Omental fat pad (tissue), 4 donors: Measurements from ENCODE around the gene CD7. TPM values are rescaled to one million over a fixed set of nuclear protein-coding genes. Genes with fewer than 3 reads are reported as not detected.
A peak's percentile ranks its signal among the peaks of the same experiment; 100 is the strongest.

Source experiments
- ATAC-seq: fragments of 150-250 bp; one replicate; pipeline ENCODE4 v1.9.1; 2016; ENCODE audit warnings: mild to moderate bottlenecking, moderate library complexity; ENCODE audit not compliant: low FRiP score
- DNase-seq: peaks from one replicate; pipeline ENCODE4 v3.0.0-alpha.2; 2019; ENCODE audit warnings: low spot score
- CTCF ChIP-seq, 3 donors: fragments of 450-650 bp; IDR thresholded peaks; one replicate each; pipeline ENCODE4 v1.5.1; 2016 to 2017; ENCODE audit warnings: antibody characterized with exemption in 3 of 3, mild to moderate bottlenecking in 3 of 3, moderate library complexity in 2 of 3
- total RNA-seq, 4 donors: library from RNA; depleted of rRNA; stranded (reverse); fragments of >200 nt; gene quantifications; one replicate each; pipeline ENCODE4 v1.1.0, GENCODE V29; 2016

The CD7 gene
- total RNA-seq, 4 donors from 2014 or later, result 1.6 to 8.4 (median 4.2) TPM

DNA sequence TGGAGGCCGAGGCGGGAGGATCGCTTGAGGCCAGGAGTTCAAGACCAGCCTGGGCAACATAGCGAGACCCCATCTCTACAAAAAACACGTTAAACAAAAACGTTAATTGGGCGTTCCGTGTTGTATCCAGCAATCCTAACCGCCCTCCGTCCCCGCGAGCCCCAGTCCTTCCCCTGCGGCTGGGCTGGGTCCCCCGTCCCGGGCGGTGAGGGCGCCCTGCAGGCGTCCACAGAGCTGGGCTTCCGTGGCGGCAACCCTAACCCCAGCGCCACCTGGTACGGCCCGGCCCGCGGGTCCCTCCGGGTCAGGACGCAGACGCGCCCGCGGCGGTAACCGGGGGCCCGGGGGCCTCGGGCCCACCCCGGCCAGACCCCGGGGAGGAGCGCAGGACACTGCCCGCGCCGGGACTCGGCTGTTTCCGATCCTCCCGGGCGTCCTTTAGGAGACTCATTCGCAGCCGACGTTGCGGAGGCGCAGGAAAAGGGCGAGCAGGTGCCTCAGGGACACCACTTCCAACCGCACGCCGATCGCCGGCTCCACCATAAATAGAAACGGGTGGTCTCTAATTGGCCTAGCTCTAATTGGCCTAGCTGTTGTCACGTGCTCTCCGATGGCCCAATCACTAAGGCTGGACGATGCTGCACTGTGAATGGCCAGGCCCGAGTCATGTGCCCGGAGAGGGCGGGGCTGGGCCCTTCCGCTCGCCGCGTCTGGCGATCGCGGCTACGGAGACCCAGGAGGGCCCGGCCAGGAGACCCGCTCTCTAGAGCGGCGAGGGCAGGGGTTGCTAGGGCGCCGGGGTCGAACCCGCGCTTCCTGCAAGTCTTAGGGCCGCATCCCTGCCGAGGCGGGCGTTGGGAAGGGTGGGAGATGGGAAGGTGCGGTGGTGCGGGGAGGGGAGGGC lies 24.9 kb downstream of the CD7 start:
- no peak for TF ChIP-seq CTCF (IDR thresholded peaks at IDR 0.05)
- DNase-seq (peak; percentile 85), ATAC-seq (peak; percentile 93)

DNA sequence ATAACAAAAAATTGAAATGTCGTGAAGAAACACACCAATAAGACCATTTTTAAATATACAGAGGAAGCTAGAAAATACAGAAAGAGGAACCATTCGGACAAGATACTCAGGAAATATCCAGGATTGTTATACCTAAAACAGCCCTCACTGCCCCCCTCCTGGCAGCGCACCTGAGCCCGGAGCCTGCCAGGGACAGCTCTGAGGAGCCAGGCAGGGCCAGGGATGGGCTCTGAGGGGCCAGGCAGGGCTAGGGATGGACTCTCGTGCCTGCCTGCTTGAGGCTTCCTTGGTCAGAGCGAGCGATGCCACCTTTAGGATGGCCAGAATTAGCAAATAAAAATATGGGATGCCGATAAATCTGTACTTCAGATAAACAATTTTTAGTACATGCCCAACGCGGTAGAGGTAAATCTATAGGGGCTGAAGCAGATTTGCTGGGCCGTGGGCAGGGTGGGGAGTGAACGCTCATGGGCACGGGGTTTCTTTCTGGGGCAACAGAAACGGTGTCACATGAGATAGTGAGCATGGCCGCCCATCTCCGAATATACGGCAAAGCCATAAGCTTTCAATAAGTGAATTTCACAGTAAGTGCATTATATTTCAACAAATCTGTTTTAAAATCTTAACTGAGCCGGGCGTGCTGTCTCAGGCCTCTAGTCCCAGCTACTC lies 25.7 kb downstream of the CD7 start:
- DNase-seq (no peak), ATAC-seq (no peak)
- no peak for TF ChIP-seq CTCF (IDR thresholded peaks at IDR 0.05)

GRCh38 chr17:82287868-82288801 lies 29.3 kb downstream of the CD7 start:
- DNase-seq (no peak), ATAC-seq (peak; percentile 7)
- no peak for TF ChIP-seq CTCF (IDR thresholded peaks at IDR 0.05)

GRCh38 chr17:82287013-82287867 lies 30.2 kb downstream of the CD7 start:
- no peak for TF ChIP-seq CTCF (IDR thresholded peaks at IDR 0.05)
- no peak for DNase-seq
- ATAC-seq, result no peak

- TF ChIP-seq CTCF (IDR thresholded peaks at IDR 0.05), result no peak
- no peak for DNase-seq
- ATAC-seq, result no peak
These were observed 32.3 kb downstream of the CD7 start for GRCh38 chr17:82285141-82285540.

DNA sequence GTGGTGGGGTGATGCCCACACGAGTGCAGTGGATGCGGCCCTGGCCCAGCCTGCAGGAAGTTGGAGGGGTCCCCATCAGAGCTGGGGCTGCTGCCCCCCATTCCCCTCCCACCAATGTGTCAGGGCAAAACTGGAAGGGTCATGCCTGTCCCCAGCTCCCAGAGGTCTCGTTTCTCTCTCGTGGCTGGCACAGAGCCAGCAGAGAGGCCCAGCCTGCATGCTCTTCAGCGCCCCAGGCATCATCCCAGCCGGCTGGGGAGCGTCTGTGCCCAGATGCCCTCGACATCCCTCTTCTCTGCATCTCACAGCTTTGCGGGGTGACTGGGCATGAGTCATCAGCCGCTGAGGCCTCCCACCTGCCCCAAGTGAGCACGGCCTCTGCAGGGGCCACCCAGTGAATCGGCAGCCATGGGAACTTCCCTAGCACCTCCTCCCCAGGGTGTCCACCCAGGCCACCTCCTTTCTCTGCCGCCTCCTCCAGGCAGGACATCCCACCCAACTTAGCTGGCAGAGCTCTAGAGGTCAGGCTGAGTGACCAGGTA lies 34.1 kb downstream of the CD7 start:
- no peak for TF ChIP-seq CTCF (IDR thresholded peaks at IDR 0.05)
- ATAC-seq (peak; percentile 6), DNase-seq (no peak)
